WERI-Rb-1 (cell line): Measurements from ENCODE around the gene CHRNA9.

Experiments
- DNase-seq: peaks from one replicate; pipeline ENCODE4 v3.0.0-alpha.2; 2020
- H3K27ac ChIP-seq: fragments of 250-450 bp; sonication (Bioruptor Pico); 2 replicates; pipeline ENCODE4 v1.5.1; 2020; ENCODE audit warnings: mild to moderate bottlenecking, moderate library complexity
- H3K27me3 ChIP-seq: fragments of 250-450 bp; sonication (Bioruptor Pico); 2 replicates; pipeline ENCODE4 v1.5.1; 2021; ENCODE audit warnings: mild to moderate bottlenecking, low read depth, moderate library complexity; ENCODE audit not compliant: insufficient read depth, severe bottlenecking
- H3K36me3 ChIP-seq: fragments of 250-450 bp; sonication (Bioruptor Pico); 2 replicates; pipeline ENCODE4 v1.5.1; 2020; ENCODE audit warnings: mild to moderate bottlenecking, moderate library complexity
- H3K4me3 ChIP-seq: 2 replicates; pipeline ENCODE4 v1.5.1; 2011; ENCODE audit warnings: low read depth, mild to moderate bottlenecking, control low read depth, low read length
- H3K9me3 ChIP-seq: fragments of 250-450 bp; sonication (Bioruptor Pico); 2 replicates; pipeline ENCODE4 v1.5.1; 2021; ENCODE audit warnings: mild to moderate bottlenecking, moderate library complexity; ENCODE audit not compliant: severe bottlenecking
- TF ChIP-seq, protein P1 (sequence below): IDR thresholded peaks from 2 replicates; pipeline ENCODE4 v1.5.1; 2011; ENCODE audit warnings: low read depth, mild to moderate bottlenecking, control low read depth, inconsistent platforms, low read length

The CHRNA9 gene

DNA sequence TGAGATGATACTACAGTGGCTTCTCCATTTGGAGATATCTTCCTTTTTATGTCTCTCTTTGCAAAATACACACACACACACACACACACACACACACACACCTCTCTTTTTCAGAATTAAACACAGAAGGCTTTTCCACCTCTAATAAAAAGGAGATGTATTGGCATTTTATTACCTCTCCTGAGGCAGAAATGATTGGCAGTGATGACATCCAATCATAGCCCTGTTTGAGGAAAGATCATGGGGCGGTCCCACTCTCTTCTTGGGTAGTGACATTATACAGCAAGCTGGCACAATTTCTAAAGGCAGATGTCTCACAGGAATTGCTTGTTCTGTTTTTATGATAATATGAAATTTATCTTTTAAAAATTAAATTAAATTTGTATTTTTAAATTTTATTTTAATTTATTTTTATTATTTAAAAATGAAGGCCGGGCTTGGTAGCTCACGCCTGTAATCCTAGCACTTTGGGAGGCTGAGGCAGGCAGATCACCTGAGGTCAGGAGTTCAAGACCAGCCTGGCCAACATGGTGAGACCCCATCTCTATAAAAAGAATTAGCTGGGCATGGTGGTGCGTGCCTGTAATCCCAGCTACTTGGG is 15.6 kb downstream of the CHRNA9 start:
- H3K9me3 ChIP-seq = no peaks in the 10 kb centered on the region
- DNase-seq = no peak
- peaks cover 44% of the 10 kb centered on the region for H3K36me3 ChIP-seq
- H3K4me3 ChIP-seq = no peak overlapping the region
- TF ChIP-seq, protein P1, sequence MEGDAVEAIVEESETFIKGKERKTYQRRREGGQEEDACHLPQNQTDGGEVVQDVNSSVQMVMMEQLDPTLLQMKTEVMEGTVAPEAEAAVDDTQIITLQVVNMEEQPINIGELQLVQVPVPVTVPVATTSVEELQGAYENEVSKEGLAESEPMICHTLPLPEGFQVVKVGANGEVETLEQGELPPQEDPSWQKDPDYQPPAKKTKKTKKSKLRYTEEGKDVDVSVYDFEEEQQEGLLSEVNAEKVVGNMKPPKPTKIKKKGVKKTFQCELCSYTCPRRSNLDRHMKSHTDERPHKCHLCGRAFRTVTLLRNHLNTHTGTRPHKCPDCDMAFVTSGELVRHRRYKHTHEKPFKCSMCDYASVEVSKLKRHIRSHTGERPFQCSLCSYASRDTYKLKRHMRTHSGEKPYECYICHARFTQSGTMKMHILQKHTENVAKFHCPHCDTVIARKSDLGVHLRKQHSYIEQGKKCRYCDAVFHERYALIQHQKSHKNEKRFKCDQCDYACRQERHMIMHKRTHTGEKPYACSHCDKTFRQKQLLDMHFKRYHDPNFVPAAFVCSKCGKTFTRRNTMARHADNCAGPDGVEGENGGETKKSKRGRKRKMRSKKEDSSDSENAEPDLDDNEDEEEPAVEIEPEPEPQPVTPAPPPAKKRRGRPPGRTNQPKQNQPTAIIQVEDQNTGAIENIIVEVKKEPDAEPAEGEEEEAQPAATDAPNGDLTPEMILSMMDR = no peak
- no peaks in the 10 kb centered on the region for H3K27me3 ChIP-seq
- no peak overlapping the region for H3K27ac ChIP-seq

DNA sequence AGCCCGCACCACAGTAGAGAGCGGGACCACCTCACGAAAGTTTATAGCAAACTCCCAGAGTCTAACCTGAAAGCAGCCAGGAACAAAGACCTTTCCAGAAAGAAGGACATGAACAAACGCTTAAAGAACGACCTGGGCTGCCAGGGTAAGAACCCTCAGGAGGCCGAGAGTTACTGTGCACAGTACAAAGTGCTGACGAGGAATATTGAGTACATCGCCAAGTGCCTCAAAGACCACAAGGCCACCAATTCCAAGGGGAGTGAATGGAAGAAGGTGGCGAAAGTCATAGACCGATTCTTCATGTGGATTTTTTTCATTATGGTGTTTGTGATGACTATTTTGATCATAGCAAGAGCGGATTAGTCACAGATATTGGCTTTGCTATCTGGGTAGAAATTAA is 19.0 kb downstream of the CHRNA9 start:
- no peak overlapping the region for H3K27ac ChIP-seq
- TF ChIP-seq, protein P1 = no peak
- no peaks in the 10 kb centered on the region for H3K9me3 ChIP-seq
- DNase-seq = no peak
- no peak overlapping the region for H3K4me3 ChIP-seq
- peaks cover 31% of the 10 kb centered on the region for H3K36me3 ChIP-seq
- H3K27me3 ChIP-seq = no peaks in the 10 kb centered on the region

DNA sequence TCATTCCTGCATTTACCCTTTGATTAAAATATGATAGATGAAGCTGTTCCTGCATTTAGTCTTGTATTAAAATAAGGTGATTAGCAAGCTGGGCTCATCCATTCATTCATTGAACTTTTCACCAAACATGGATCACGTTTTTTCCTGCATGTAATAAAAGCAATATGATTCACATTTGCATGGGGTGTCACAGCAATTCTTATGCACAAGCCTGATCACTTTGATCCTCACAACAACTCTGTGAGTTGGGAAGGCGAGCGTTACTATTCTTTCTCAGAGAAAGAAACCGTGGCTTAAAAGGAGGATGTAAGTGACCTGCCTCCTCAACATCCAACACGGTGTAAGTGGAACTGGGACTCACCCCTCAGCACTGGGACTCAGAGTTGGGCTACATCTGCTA is 20.0 kb downstream of the CHRNA9 start:
- H3K27me3 ChIP-seq = no peaks in the 10 kb centered on the region
- DNase-seq = no peak
- no peak overlapping the region for H3K27ac ChIP-seq
- H3K36me3 ChIP-seq = peaks cover 21% of the 10 kb centered on the region
- H3K9me3 ChIP-seq = no peaks in the 10 kb centered on the region
- no peak overlapping the region for H3K4me3 ChIP-seq
- TF ChIP-seq, protein P1 = no peak

DNA sequence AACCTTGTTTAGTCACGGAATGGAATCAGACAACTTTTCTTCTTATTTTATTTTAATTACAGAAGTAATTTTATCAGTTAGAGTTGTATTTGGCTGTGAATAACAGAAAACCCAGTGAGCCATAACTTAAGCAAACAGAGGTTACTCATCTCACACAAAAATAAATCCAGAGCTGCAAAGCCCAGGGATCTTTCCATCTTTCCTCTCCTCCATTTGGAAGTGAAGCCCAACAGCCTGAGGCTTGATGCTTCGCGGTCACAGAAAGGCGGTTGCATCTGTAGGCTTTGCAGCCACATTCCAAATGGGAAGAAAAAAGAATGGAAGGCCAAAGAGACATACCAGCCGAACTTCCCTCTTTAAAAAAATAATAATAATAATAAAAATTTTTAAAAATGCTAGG is 22.6 kb downstream of the CHRNA9 start:
- H3K27me3 ChIP-seq = no peaks in the 10 kb centered on the region
- TF ChIP-seq, protein P1 = no peak
- DNase-seq = no peak
- H3K9me3 ChIP-seq = peaks cover 3% of the 10 kb centered on the region
- H3K27ac ChIP-seq = no peak overlapping the region
- peaks cover 12% of the 10 kb centered on the region for H3K36me3 ChIP-seq
- H3K4me3 ChIP-seq = no peak overlapping the region

DNA sequence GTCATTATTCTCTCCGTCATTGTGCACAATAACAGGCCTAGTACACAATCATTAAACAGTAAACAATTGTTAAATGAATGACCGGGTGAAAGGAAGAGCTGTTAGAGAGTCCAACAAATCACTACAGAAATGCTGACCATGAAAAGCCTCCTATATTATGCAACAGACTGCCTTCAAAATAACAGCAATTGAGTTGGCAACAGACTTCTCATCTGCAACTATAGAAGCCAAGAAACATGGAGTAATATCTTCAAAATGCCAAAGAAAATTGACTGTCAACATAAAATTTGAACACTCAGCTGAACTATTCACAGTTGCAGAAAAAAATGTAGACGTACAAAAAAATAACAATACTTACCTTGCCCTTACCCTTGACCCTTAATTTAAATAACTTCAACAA is 26.2 kb downstream of the CHRNA9 start:
- Histone ChIP-seq H3K4me3 (no peak overlapping the region), H3K27me3 (no peaks in the 10 kb centered on the region), H3K9me3 (peaks cover 3% of the 10 kb centered on the region), H3K36me3 (no peaks in the 10 kb centered on the region), H3K27ac (no peak overlapping the region)
- TF ChIP-seq, protein P1 = no peak
- no peak for DNase-seq

DNA sequence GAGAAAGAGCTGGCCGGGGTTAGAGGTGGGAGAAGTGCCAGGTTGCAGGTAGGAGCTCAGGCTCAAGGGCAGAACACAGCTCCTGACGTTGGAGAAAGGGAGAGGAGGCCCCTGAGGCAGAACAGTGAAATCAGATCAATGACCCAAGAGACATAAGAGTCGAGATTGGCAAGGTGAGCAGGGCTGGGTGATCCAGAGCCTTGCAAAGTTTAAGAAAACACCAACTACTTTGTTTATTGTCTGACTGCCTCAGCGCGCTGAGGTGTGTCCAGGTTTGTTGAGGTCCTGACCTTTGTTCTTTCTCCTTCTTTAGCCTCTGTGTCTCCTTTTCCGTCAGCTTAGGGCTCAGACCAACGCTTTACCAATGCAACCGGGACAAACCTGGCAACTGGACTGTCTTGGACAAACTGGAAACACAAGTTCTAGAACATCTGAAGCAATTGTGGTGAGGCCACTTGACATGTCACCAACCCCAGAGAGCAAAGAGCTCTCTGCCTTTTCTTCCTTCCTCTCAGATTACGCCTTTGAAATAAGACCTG is 28.3 kb downstream of the CHRNA9 start:
- TF ChIP-seq, protein P1 = no peak
- H3K4me3 ChIP-seq = no peak overlapping the region
- H3K27me3 ChIP-seq = no peaks in the 10 kb centered on the region
- no peak overlapping the region for H3K27ac ChIP-seq
- no peaks in the 10 kb centered on the region for H3K36me3 ChIP-seq
- no peak for DNase-seq
- peaks cover 3% of the 10 kb centered on the region for H3K9me3 ChIP-seq
